T-helper 1 cell treated with Interleukin-12 subunit alpha and Interleukin-12 subunit beta and Interleukin-4 antibody, amounts not matched to agents 30 μg/mL and 1 μg/mL, for 36 hours (primary cell): ENCODE measurements around the gene MR1.
A peak's percentile ranks its signal among the peaks of the same experiment; 100 is the strongest.

Experiments used
- H3K27ac Mint-ChIP-seq: one replicate; pipeline ENCODE4 v1.8.0; 2021; ENCODE audit warnings: mild to moderate bottlenecking, mixed read lengths
- H3K27me3 Mint-ChIP-seq: one replicate; pipeline ENCODE4 v1.8.0; 2021; ENCODE audit warnings: low read depth, mixed read lengths
- H3K36me3 Mint-ChIP-seq: one replicate; pipeline ENCODE4 v1.8.0; 2021; ENCODE audit warnings: low read depth, mixed read lengths
- H3K4me1 Mint-ChIP-seq: one replicate; pipeline ENCODE4 v1.8.0; 2021; ENCODE audit warnings: low read depth, mixed read lengths
- H3K4me3 Mint-ChIP-seq: one replicate; pipeline ENCODE4 v1.8.0; 2021; ENCODE audit warnings: mild to moderate bottlenecking, moderate library complexity, mixed read lengths
- H3K9me3 Mint-ChIP-seq: one replicate; pipeline ENCODE4 v1.8.0; 2021; ENCODE audit warnings: mixed read lengths

The MR1 gene

GRCh38 chr1:181088079-181089016, 54.6 kb downstream of the MR1 start, which contains the start of gene IER5:
Gene IER5 (plus strand): TSS chr1:181088700. CDS start chr1:181088903, 203 bp downstream.
- H3K4me3 Mint-ChIP-seq: peak within 1 kb of the TSS; percentile 99
- peak within 1 kb of the TSS; percentile 97 for H3K27ac Mint-ChIP-seq
- no peaks in the 10 kb centered on the region for H3K9me3 Mint-ChIP-seq
- peaks cover 38% of the 10 kb centered on the region for H3K36me3 Mint-ChIP-seq
- peaks cover 48% of the 10 kb centered on the region for H3K4me1 Mint-ChIP-seq
- H3K27me3 Mint-ChIP-seq: peaks cover 8% of the 10 kb centered on the region

GRCh38 chr1:181089017-181089675, 55.4 kb downstream of the MR1 start:
- H3K27me3 Mint-ChIP-seq: peaks cover 5% of the 10 kb centered on the region
- peaks cover 42% of the 10 kb centered on the region for H3K36me3 Mint-ChIP-seq
- H3K27ac Mint-ChIP-seq: peak overlapping the region; percentile 97
- H3K9me3 Mint-ChIP-seq: no peaks in the 10 kb centered on the region
- H3K4me3 Mint-ChIP-seq: peak overlapping the region; percentile 99
- peaks cover 45% of the 10 kb centered on the region for H3K4me1 Mint-ChIP-seq

GRCh38 chr1:181089676-181090544, 56.1 kb downstream of the MR1 start:
- H3K27ac Mint-ChIP-seq: peak overlapping the region; percentile 96
- H3K27me3 Mint-ChIP-seq: peaks cover 4% of the 10 kb centered on the region
- peaks cover 47% of the 10 kb centered on the region for H3K36me3 Mint-ChIP-seq
- H3K4me3 Mint-ChIP-seq: peak overlapping the region; percentile 98
- H3K4me1 Mint-ChIP-seq: peaks cover 44% of the 10 kb centered on the region
- H3K9me3 Mint-ChIP-seq: no peaks in the 10 kb centered on the region

GRCh38 chr1:181090641-181091126, 56.9 kb downstream of the MR1 start:
- no peaks in the 10 kb centered on the region for H3K9me3 Mint-ChIP-seq
- peak overlapping the region; percentile 98 for H3K4me3 Mint-ChIP-seq
- peaks cover 47% of the 10 kb centered on the region for H3K4me1 Mint-ChIP-seq
- peaks cover 4% of the 10 kb centered on the region for H3K27me3 Mint-ChIP-seq
- peak overlapping the region; percentile 96 for H3K27ac Mint-ChIP-seq
- H3K36me3 Mint-ChIP-seq: peaks cover 53% of the 10 kb centered on the region

GRCh38 chr1:181091309-181092040, 57.7 kb downstream of the MR1 start:
- H3K4me1 Mint-ChIP-seq: peaks cover 49% of the 10 kb centered on the region
- H3K4me3 Mint-ChIP-seq: peak overlapping the region; percentile 98

GRCh38 chr1:181092056-181092455, 58.3 kb downstream of the MR1 start:
- Mint-ChIP-seq H3K4me1 (peaks cover 50% of the 10 kb centered on the region), H3K9me3 (no peaks in the 10 kb centered on the region), H3K4me3 (peak overlapping the region; percentile 98), H3K27me3 (peaks cover 4% of the 10 kb centered on the region), H3K36me3 (peaks cover 62% of the 10 kb centered on the region), H3K27ac (no peak overlapping the region)

More at GRCh38 chr1:181091309-181092040, 57.7 kb downstream of the MR1 start:
- Mint-ChIP-seq H3K36me3 (peaks cover 60% of the 10 kb centered on the region), H3K27ac (no peak overlapping the region), H3K27me3 (peaks cover 4% of the 10 kb centered on the region), H3K9me3 (no peaks in the 10 kb centered on the region)

- H3K36me3 Mint-ChIP-seq: peaks cover 62% of the 10 kb centered on the region
Observed at GRCh38 chr1:181092883-181093458, 59.2 kb downstream of the MR1 start.

DNA sequence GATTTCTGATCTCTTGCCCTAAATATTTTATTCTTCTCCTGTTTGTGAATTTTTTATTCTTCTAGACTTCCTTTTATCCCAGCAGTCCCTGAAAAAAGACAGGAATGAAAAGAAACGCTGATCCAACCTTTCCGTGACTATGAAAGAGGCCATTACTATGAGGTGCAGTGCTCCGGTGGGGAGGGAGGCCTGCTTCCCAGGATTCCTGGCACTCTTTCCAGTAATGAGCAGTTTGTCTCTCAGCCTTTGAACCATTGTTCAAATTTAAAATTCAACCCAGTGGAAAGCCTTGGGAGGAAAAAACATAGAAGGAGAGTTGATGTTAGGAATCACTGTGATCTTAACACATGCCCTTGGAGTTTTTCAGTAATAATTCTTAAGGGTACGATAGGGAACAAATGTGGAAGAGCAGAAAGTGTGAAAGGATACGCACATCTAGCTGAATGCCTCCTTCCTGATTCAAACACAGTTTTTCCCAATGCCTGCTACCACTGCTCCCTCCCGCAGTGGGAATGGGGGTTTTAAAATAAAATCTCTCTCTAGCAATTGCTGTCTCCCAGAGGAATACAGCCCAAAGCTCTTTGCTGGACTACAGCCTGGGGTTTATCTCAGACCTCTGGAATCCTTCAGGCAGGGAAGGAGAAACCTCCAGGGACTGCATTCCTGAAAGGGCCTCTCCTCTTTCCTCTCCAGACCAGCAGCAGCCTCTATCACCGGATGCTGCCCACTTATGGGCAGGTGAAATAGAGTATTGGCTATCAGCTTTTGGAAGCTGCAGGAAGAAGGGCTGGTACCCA, 60.8 kb downstream of the MR1 start:
- peaks cover 4% of the 10 kb centered on the region for H3K27me3 Mint-ChIP-seq
- peaks cover 61% of the 10 kb centered on the region for H3K36me3 Mint-ChIP-seq
- H3K9me3 Mint-ChIP-seq: no peaks in the 10 kb centered on the region
- H3K4me3 Mint-ChIP-seq: no peak overlapping the region
- H3K4me1 Mint-ChIP-seq: peaks cover 56% of the 10 kb centered on the region
- no peak overlapping the region for H3K27ac Mint-ChIP-seq

More at GRCh38 chr1:181092883-181093458, 59.2 kb downstream of the MR1 start:
- H3K27me3 Mint-ChIP-seq: peaks cover under 1% of the 10 kb centered on the region
- H3K9me3 Mint-ChIP-seq: no peaks in the 10 kb centered on the region
- no peak overlapping the region for H3K27ac Mint-ChIP-seq
- H3K4me3 Mint-ChIP-seq: peak overlapping the region; percentile 53
- peaks cover 43% of the 10 kb centered on the region for H3K4me1 Mint-ChIP-seq

DNA sequence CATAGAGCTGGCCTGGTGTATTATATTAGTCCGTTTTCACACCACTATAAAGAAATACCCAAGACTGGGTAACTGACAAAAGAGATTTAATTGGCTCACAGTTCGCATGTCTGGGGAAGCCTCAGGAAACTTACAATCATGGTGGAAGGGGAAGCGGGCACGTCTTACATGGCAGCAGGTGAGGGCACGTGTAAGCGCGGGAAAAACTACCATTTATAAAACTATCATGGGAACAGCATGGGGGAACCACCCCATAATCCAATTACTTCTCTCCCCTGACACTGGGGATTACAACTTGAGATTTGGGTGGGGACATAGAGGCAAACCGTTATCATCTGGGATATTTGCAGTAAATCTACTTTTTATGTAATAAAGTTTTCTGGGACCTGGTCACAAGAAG, 61.5 kb downstream of the MR1 start:
- no peak overlapping the region for H3K27ac Mint-ChIP-seq

GRCh38 chr1:181095763-181096184, 62.0 kb downstream of the MR1 start:
- H3K4me1 Mint-ChIP-seq: peaks cover 65% of the 10 kb centered on the region
- no peaks in the 10 kb centered on the region for H3K9me3 Mint-ChIP-seq
- peaks cover 4% of the 10 kb centered on the region for H3K27me3 Mint-ChIP-seq
- no peak overlapping the region for H3K4me3 Mint-ChIP-seq
- H3K27ac Mint-ChIP-seq: no peak overlapping the region
- peaks cover 52% of the 10 kb centered on the region for H3K36me3 Mint-ChIP-seq

More for the DNA sequence above, 61.5 kb downstream of the MR1 start:
- Mint-ChIP-seq H3K4me3 (no peak overlapping the region), H3K4me1 (peaks cover 62% of the 10 kb centered on the region), H3K9me3 (no peaks in the 10 kb centered on the region), H3K36me3 (peaks cover 57% of the 10 kb centered on the region), H3K27me3 (peaks cover 4% of the 10 kb centered on the region)

- Mint-ChIP-seq H3K36me3 (peaks cover 38% of the 10 kb centered on the region), H3K9me3 (no peaks in the 10 kb centered on the region), H3K27me3 (peaks cover 4% of the 10 kb centered on the region), H3K4me1 (peaks cover 67% of the 10 kb centered on the region), H3K27ac (no peak overlapping the region), H3K4me3 (no peak overlapping the region)
Observed at GRCh38 chr1:181097242-181097641, 63.5 kb downstream of the MR1 start.

GRCh38 chr1:181099152-181100014, 65.6 kb downstream of the MR1 start:
- Mint-ChIP-seq H3K4me3 (peak overlapping the region; percentile 79), H3K4me1 (peaks cover 75% of the 10 kb centered on the region), H3K27me3 (peaks cover 4% of the 10 kb centered on the region)

More at GRCh38 chr1:181099152-181100014, 65.6 kb downstream of the MR1 start:
- Mint-ChIP-seq H3K9me3 (no peaks in the 10 kb centered on the region), H3K27ac (peak overlapping the region; percentile 92), H3K36me3 (peaks cover 24% of the 10 kb centered on the region)
